OCI-LY7 (cell line): ENCODE measurements around the gene TAGLN.

ENCODE experiments used
- CTCF ChIP-seq: fragments of 200-600 bp; sonication (generic); conservative IDR thresholded peaks from 2 replicates; pipeline ENCODE4 v1.5.1; 2014; ENCODE audit warnings: mild to moderate bottlenecking, antibody characterized with exemption, low read length, moderate library complexity, mixed read lengths
- EZH2phosphoT487 ChIP-seq: fragments of 200-600 bp; sonication (generic); IDR thresholded peaks from 2 replicates; pipeline ENCODE4 v1.6.1; 2018; ENCODE audit warnings: low read depth, borderline replicate concordance, mild to moderate bottlenecking, mixed run types, antibody characterized with exemption, low read length, moderate library complexity, mixed read lengths

- TF ChIP-seq CTCF (no peak), EZH2phosphoT487 (no peak)
Measured at GRCh38 chr11:117189191-117189940, 9.8 kb upstream of the TAGLN start.
